Muscle of leg (tissue), 11 donors: ENCODE results near the gene RNASE8. TPM values are rescaled to one million over a fixed set of nuclear protein-coding genes. Genes with fewer than 3 reads are reported as not detected.

Experiments used
- DNase-seq: peaks from one replicate; pipeline ENCODE4 v3.0.0; 2013
- H3K27ac ChIP-seq: one replicate; pipeline ENCODE4 v1.5.1; 2013; ENCODE audit warnings: mild to moderate bottlenecking, low read length, control low read depth
- H3K27me3 ChIP-seq: one replicate; pipeline ENCODE4 v1.6.1; 2013; ENCODE audit warnings: low read length; ENCODE audit not compliant: control insufficient read depth, insufficient read depth
- H3K36me3 ChIP-seq: one replicate; pipeline ENCODE4 v1.6.1; 2013; ENCODE audit warnings: low read length; ENCODE audit not compliant: control insufficient read depth, insufficient read depth
- H3K4me1 ChIP-seq: one replicate; pipeline ENCODE4 v1.6.1; 2013; ENCODE audit warnings: low read length; ENCODE audit not compliant: control insufficient read depth, insufficient read depth
- H3K4me3 ChIP-seq: one replicate; pipeline ENCODE4 v1.5.1; 2013; ENCODE audit warnings: low read length, control low read depth
- H3K9me3 ChIP-seq: replicated peaks from 2 replicates; pipeline ENCODE4 v1.6.1; 2013; ENCODE audit warnings: low read depth, low read length; ENCODE audit not compliant: control insufficient read depth
- WGBS: methylation state at CpG from one replicate; pipeline ENCODE4 v1.1.5; 2013; ENCODE audit warnings: missing lambda C conversion rate; ENCODE audit not compliant: insufficient coverage; 5-methylcytosine and 5-hydroxymethylcytosine counted together
- polyA plus RNA-seq, 8 donors: library from polyadenylated mRNA; unstranded; fragments of 120-200 nt; gene quantifications; one replicate each; pipeline versions ENCODE4 v1.2.1 to v1.2.3, GENCODE V29; 2013; ENCODE audit warnings: inconsistent platforms in 1 of 8, low replicate concordance in 1 of 8; ENCODE audit not compliant: insufficient read length in 8 of 8, insufficient read depth in 1 of 8
- total RNA-seq: library from RNA; stranded (reverse); fragments of 120-200 nt; gene quantifications from one replicate; pipeline ENCODE4 v1.2.4, GENCODE V29; 2013

RNASE8 gene
- total and polyA plus RNA-seq, 9 donors, result not detected

DNA sequence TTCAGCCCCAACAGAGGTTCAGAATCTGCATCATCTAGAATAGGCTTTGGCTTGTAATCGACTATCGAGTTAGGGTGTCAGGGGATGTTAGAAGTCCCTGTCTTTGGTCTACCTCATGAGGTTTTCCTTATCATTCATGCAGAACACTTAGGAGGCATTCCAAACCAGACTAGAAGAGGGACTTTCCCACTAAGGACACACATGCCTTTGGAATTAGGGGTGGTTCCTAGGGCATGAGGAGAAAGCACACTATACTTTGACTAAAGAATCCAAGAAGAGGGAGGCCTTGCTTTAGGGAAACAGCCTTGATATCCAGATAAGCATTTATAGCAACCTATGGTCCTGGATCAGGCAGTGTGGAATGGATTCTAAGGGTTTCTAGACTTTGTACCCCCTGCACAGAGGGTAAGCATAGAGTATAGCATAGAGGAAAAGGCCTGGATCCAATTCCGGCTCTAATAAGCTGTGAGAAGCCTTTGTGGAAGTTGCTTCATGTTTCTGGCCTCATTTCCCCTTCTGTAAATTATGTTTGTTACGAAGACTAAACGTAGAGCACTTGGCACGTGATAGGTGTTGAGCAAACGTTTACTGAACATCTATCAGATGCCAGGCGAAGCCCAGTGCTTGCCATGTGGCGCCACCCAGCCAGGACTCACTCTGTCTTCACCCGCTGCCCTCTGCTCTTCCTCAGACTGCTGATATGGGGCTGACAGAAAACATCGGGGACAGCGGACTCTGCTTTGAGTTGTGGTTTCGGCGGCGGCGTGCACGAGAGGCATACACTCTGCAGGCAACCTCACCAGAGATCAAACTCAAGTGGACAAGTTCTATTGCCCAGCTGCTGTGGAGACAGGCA, 27.6 kb downstream of the RNASE8 start:
- Histone ChIP-seq H3K4me3 (no peak overlapping the region), H3K27me3 (no peaks in the 10 kb centered on the region), H3K4me1 (peaks cover 6% of the 10 kb centered on the region), H3K27ac (no peak overlapping the region), H3K9me3 (no peaks in the 10 kb centered on the region), H3K36me3 (peaks cover 95% of the 10 kb centered on the region)
- DNase-seq, result no peak
- WGBS, result 86% methylated on average over 15 of the region's 17 CpGs

DNA sequence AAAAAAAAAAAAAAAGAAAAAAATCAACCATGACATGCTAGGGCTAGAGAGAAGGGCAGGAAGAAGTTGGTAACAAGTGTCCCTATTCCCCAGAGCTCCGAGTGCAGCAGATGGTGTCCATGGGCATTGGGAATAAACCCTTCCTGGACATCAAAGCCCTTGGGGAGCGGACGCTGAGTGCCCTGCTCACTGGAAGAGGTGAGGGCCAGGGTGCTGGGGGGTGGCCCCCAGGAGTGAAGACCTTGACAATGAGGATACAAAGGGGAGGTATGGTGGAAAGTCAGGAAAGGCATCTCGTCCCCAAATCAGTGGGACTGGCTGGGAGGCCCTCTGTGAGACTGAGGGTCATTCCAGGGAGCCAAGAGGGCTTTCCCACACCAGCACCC, 29.3 kb downstream of the RNASE8 start:
- Histone ChIP-seq H3K9me3 (no peaks in the 10 kb centered on the region), H3K27ac (peak overlapping the region; percentile 45), H3K4me1 (peaks cover 6% of the 10 kb centered on the region), H3K27me3 (no peaks in the 10 kb centered on the region), H3K36me3 (peaks cover 93% of the 10 kb centered on the region), H3K4me3 (no peak overlapping the region)
- DNase-seq, result no peak
- WGBS, result 69% methylated on average over 3 of the region's 4 CpGs

DNA sequence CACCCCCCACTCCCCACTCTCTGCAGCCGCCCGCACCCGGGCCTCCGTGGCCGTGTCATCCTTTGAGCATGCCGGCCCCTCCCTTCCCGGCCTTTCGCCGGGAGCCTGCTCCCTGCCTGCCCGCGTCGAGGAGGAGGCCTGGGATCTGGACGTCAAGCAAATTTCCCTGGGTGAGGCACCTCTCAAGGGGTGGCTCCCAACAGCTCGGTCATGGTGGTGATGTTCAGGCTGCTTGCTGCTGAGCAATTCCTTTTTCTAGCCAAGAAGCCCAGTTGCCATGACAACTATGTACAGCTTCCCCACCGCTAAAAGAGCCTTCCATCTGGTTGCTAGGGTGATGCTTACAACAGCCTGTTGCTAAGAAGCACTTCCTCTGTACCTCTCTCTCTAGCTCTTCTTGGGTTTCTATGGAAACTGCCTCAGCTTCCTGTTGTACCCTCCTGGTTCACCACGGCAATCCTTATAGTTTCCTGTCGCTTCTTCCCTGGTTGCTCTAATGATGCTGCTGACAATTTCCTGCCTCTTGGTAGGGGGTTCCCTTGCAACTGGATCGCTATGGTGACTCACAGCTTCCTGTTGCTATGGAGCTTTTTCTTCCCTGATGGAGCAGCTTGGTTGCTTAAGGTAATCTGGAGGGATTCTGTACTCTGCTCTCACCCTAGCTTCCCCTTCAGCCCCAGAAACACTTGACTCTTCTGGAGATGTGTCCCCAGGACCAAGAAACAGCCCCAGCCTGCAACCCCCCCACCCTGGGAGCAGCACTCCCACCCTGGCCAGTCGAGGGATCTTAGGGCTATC, 29.9 kb downstream of the RNASE8 start:
- WGBS, result 12% methylated on average over 13 of the region's 19 CpGs
- no peaks in the 10 kb centered on the region for H3K9me3 ChIP-seq
- no peaks in the 10 kb centered on the region for H3K27me3 ChIP-seq
- peak overlapping the region; percentile 45 for H3K27ac ChIP-seq
- H3K4me1 ChIP-seq, result peaks cover 6% of the 10 kb centered on the region
- no peak overlapping the region for H3K4me3 ChIP-seq
- DNase-seq, result peak; percentile 89
- peaks cover 90% of the 10 kb centered on the region for H3K36me3 ChIP-seq

DNA sequence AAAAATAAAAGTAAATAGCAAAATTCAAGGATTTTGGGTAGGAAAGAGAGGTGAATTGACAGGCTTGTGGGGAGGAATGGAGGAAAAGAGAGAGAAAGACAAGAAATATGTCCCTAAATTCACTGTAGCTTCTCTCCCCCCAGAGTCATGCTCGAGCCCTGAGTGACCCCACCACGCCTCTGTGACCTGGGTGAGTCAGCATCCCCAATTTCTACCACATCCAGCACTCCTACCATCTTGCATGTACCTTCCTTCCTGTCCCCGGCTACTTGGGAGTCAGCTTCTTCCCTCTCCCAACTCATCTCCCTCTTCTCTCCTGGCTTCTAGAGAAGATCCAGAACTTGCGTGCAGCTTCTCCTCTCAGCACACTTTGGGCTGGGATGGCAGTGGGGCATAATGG, 31.1 kb downstream of the RNASE8 start:
- WGBS, result 80% methylated on average over 2 of the region's 4 CpGs
- H3K36me3 ChIP-seq, result peaks cover 83% of the 10 kb centered on the region
- H3K9me3 ChIP-seq, result no peaks in the 10 kb centered on the region
- DNase-seq, result no peak
- peaks cover 14% of the 10 kb centered on the region for H3K4me1 ChIP-seq
- H3K4me3 ChIP-seq, result no peak overlapping the region
- no peaks in the 10 kb centered on the region for H3K27me3 ChIP-seq
- no peak overlapping the region for H3K27ac ChIP-seq

DNA sequence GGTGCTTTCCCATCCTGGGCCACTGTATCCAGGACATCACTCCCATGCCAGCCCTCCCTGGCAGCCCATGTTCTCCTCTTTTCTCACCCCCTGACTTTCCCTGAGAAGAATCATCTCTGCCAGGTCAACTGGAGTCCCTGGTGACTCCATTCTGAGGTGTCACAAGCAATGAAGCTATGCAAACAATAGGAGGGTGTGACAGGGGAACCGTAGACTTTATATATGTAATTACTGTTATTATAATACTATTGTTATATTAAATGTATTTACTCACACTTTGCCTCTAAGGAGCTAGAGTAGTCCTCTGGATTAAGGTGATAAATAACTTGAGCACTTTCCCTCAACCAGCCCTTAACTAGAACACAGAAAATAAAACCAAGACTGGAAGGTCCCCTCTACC, 31.6 kb downstream of the RNASE8 start:
- Histone ChIP-seq H3K9me3 (no peaks in the 10 kb centered on the region), H3K36me3 (peaks cover 77% of the 10 kb centered on the region), H3K4me1 (peaks cover 20% of the 10 kb centered on the region), H3K4me3 (no peak overlapping the region), H3K27ac (no peak overlapping the region), H3K27me3 (no peaks in the 10 kb centered on the region)
- DNase-seq, result no peak
- no CpG with 5 or more reads among the region's 1 CpG for WGBS

DNA sequence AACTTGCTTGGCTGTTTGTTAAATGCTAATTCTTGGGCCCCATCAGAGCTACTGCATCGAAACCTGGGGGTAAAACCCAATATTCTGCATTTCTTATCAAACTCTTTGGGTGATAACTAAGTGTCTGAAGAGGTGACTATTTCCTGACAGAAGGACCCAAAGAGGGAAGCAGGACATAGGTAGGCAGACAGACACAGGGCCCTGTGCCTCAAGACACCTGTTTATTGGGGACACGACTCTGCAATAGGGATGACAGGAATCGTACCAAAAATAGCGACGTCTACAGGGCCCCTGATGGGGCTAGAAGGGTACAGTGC, 32.2 kb downstream of the RNASE8 start:
- Histone ChIP-seq H3K27me3 (no peaks in the 10 kb centered on the region), H3K4me1 (peaks cover 24% of the 10 kb centered on the region), H3K9me3 (no peaks in the 10 kb centered on the region), H3K27ac (no peak overlapping the region), H3K36me3 (peaks cover 72% of the 10 kb centered on the region), H3K4me3 (no peak overlapping the region)
- 100% methylated on average over 1 of the region's 5 CpGs for WGBS
- no peak for DNase-seq

DNA sequence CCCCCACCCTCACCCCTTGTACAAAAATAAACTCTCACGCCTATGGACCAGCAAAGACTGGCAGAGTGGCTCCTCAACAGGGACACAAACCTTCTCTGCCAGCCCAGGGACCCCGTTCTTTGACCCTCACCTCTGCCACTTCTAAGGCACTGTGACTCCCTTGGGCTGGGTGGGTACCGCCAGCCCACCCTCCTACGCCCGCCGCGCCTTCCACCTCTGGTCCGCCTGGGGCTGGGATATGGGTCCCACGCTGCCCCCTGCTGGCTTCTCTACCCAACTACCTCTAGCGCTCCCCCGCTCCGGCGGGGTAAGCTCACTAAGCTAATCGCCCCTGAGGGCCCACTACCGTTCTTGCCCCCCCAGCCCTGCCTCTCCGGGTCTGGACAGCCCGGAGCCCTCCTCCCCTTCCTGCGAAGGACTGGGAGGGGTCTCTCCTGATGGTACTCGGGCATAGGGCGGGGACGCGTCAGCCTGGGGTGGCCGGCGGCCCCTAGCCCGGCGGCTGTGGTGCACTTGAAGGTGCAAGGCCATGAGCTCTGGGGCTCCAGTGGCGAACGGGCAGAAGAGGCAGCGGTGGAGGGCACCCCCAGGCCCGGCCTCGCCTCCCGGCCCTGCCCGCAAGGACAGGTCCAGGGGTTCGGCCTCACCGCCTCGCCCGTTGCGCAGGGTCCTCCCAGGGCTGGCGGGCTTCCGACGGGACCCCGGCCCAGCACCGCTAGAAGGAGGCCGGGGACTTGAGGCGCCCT, 32.7 kb downstream of the RNASE8 start:
- DNase-seq, result no peak
- Histone ChIP-seq H3K9me3 (no peaks in the 10 kb centered on the region), H3K27ac (no peak overlapping the region), H3K4me3 (no peak overlapping the region), H3K36me3 (peaks cover 66% of the 10 kb centered on the region), H3K4me1 (peaks cover 24% of the 10 kb centered on the region), H3K27me3 (no peaks in the 10 kb centered on the region)
- WGBS, result 83% methylated on average over 39 of the region's 45 CpGs

DNA sequence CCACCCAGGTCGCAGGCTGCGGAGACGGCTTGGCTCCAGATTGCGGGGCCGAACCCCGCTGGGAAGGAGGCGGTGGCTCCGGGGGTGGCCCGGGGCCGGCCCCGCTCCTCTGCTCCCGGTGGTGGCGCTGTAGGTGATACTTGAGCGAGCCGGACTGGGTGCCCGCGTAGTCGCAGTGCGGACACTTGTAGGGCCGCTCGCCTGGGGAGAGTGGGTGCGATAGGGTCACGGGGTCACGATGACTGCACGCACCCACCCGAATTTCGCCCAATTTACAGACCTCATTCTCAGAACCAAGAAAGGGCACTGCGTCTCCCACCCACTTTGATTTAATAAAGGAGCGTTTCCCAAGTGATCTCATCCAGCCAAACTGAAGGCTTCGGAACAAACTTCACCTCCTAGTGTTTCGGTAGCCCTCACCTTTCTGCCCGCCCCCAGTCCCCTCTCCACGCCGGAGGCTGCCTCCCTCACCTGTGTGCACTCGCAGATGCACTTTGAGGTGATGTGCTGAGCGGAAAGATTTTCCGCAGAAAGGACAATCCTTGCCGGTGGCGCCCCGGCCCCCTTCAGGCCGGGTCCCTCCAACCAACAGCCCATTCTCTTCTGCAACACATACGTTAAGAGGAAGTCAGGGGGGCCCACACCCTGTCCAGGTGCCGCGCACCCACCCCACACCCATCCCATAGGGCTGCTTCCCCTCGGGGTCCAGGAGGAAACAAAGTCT, 33.5 kb downstream of the RNASE8 start:
- Histone ChIP-seq H3K36me3 (peaks cover 60% of the 10 kb centered on the region), H3K4me3 (no peak overlapping the region), H3K27ac (no peak overlapping the region)

DNA sequence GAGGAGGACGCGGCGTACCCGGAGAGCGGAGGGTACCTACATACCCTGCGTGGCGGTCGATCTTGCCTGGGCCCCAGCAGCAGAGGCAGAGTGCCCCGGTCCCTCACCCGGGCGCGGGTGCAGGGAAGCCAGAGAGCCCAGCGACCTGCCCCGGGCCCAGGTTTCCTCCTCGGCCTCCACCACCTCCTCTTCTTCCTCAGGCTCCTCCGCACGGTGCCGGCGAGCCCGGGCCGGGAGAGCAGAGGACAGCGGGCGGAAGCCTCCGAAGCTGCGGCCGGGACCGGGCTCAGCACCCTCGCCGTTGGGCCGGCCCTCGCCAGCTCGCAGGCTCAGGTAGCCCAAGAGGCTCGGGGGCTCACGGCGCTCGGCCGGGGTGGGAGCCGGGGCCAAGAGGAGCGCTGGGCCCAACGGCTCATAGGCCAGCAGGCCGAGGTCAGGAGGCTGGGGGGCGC, 34.2 kb downstream of the RNASE8 start:
- peaks cover 31% of the 10 kb centered on the region for H3K4me1 ChIP-seq
- no peaks in the 10 kb centered on the region for H3K27me3 ChIP-seq
- H3K4me3 ChIP-seq, result no peak overlapping the region
- H3K27ac ChIP-seq, result no peak overlapping the region
- H3K9me3 ChIP-seq, result no peaks in the 10 kb centered on the region
- no peak for DNase-seq
- WGBS, result 88% methylated on average over 35 of the region's 42 CpGs
- peaks cover 54% of the 10 kb centered on the region for H3K36me3 ChIP-seq

More for the DNA sequence above, 33.5 kb downstream of the RNASE8 start:
- DNase-seq, result no peak
- Histone ChIP-seq H3K4me1 (peaks cover 26% of the 10 kb centered on the region), H3K9me3 (no peaks in the 10 kb centered on the region), H3K27me3 (no peaks in the 10 kb centered on the region)
- 91% methylated on average over 35 of the region's 45 CpGs for WGBS
